T-helper 22 cell (primary cell): Measurements from ENCODE around the gene SYNE1.

Experiments
- DNase-seq: peaks from one replicate; pipeline ENCODE4 v3.0.0-alpha.2; 2020; ENCODE audit warnings: low read depth

The SYNE1 gene

DNA sequence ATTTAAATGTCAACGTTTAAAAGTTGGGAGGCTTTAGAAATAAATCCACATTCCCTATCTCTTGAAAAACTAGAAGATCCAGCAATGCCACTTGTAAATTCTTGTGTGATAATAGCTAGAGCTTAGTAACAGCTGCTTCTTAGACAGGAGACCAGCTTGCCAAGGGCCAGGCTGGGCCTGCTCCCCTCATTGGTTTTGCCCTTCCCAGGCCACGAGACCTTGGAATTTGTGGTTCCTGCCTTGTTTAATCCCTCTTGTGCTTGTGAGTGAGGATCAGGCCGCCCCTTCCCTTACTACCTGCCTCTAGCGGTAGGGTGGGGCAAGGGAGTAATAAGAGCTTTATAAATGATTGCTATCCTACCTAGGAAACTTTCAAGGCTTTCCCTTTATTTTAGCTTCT is 363.5 kb downstream of the SYNE1 start:
- no peak for DNase-seq

- DNase-seq = no peak
These were observed 364.2 kb downstream of the SYNE1 start for GRCh38 chr6:152273002-152273401.

DNA sequence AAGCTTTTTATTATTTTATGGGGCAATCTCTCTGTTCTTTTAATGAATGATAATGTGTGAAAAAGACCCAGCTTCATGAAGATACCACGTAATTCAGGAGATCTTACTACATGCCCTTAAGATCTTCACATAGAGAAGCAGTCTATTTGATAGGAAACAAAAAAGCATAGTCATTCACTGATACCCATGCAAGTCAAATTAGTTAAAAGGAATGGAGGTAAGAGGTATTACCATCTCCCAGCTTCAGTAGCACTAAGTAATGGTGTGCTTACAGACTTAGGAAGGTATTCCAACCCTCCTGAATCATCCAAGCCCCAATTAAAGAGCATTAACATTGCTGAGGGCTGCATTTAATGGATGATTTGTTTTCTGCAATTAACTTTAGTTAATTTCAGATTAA is 364.7 kb downstream of the SYNE1 start:
- DNase-seq = no peak

DNA sequence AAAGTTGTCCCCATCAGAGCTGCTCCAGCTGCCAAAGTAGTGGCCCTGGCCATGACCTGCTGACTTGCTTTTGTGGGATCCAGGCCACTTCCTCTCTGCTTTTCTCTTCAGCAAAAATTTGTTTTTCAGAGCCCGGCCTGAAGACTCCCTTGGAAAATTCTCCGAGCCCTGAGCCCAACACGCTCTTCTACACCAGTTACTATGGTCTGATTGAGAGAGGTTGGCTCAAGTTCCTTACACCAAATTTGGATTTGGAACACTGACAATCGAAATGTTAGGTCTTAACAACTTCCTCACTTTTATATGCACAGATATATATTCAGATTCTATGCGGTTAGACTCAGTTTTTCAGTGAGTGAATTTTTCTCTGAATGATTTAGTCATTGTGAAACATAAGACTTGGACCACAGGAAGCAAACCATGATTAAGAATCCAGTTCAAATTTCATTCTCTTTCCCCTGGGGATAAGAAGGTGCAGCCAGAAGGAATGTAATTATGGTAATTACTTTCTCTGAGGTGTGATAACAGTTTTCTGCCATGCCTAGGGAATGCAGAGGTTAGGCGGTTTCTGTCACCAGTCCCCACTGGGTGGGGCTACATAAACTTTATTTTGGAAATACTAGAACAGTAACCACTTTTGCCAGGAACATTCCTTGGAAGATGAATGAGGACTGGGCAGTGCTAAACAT is 365.2 kb downstream of the SYNE1 start:
- DNase-seq = no peak

DNA sequence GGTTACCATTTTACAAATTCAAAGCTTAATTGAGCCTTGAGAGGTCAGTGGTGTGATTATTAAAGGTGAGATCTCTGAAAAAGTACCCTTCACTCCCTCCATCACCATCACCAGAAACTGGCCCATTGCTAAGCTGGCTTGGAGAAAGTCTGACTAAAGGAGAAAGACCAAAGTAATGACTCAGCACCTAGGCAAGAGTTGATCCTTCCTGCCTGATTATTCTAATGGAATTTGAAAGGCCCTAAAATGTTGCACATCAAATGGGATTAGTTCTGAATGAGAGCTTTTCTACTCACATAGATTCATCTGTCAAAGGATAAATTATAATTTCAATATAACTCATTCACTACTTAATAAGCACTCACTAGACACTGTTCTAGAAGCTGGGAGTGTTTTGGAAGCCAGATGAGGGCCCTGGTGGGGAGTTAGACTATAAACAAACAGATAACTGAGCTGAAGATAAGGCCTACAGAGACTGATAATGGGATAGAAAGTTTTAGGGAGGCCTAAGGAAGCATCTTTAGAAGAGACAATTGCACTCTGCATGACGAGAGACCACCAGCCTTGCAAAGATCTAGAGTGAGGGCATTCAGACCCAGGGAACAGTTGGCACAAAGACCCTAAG is 366.7 kb downstream of the SYNE1 start:
- DNase-seq = no peak

DNA sequence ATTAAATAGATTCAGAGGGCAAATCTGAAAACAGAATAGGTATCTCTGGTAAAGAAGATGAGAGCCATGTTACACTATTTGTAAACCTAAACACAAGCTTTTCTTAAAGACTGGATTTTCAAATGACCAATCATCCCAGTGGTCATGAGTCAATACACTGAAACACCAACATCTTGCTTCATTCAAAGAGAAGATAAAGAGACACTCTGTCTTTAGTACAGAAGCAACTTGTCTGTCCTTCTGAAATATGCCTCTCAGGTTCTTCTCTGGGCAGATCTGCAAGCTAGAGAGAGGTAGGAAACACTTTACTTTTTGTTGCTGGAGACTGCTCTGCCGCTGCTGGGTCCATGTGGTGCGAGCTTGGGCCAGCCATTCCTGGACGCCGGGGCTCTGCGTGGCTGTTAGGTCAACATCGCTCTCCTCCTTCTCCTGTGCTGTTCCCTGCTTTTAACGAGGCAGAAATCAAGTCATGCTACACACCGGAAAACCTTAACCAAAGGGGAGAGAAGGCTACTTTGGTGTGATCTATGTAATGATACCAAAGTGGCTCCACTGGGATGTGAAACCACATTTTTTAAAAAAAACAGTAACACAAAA is 368.2 kb downstream of the SYNE1 start:
- no peak for DNase-seq

- no peak for DNase-seq
These were observed 369.0 kb downstream of the SYNE1 start for GRCh38 chr6:152267967-152268845.

- DNase-seq = no peak
These were observed 371.5 kb downstream of the SYNE1 start for GRCh38 chr6:152265651-152266050.

- no peak for DNase-seq
These were observed 373.6 kb downstream of the SYNE1 start for GRCh38 chr6:152263582-152263981.

- no peak for DNase-seq
These were observed 376.0 kb downstream of the SYNE1 start for GRCh38 chr6:152261179-152261578.

DNA sequence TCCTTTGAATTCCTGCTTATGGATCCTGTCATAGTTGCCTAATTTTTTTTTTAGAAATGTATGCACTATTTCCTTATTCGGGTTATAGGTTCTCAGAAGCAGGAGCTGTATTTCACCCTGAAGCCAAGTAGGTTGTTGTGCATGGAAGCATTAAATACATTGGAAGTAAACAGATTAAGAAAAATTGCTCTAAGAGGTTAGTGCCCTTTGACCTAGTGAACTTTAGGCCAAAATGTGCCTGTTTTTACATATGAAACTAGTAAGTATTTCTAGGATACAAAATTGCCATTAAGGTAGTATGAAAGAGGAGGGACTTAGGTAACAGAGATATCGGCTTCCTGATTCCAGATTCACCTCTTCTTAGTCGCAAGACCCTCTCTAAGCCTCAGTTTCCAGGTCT is 377.9 kb downstream of the SYNE1 start:
- no peak for DNase-seq

DNA sequence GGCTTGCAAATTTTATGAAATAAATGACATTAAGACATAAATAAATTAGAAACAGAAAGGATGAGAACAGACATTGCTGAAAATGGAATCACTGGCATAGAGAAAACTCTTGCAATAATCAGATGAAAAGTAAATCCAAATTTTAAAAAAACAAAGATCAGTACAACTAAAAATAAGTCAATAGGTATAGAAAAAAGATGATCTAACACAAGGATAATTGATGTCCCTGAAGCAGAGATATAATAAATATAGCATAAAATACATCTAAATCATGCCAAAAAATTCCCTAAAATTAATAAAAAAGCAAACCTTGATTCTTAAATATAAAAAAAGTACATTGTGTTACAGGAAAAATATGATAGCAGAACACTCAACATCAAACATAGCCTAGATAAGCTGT is 379.6 kb downstream of the SYNE1 start:
- DNase-seq = no peak

- no peak for DNase-seq
These were observed 387.0 kb downstream of the SYNE1 start for GRCh38 chr6:152250127-152250526.

DNA sequence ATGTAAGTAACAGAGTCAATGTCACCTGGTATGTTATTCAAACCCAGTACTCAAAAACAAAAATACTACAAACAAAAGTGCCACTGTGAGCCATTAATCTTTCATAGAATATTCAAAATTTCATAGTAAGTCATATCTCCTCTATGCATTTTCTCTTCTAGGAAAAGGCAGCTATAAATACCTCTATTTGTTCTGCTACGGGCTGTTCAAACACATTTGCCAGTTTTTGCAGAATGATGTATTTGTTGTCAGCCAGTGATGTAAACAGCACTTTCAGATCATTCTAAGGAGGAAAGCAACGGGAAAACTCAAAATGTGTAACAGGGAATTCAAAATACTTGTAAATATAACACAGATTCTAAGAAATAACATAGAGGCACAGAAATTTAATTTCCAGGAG is 388.2 kb downstream of the SYNE1 start:
- no peak for DNase-seq

- no peak for DNase-seq
These were observed 390.4 kb downstream of the SYNE1 start for GRCh38 chr6:152246554-152247337.

DNA sequence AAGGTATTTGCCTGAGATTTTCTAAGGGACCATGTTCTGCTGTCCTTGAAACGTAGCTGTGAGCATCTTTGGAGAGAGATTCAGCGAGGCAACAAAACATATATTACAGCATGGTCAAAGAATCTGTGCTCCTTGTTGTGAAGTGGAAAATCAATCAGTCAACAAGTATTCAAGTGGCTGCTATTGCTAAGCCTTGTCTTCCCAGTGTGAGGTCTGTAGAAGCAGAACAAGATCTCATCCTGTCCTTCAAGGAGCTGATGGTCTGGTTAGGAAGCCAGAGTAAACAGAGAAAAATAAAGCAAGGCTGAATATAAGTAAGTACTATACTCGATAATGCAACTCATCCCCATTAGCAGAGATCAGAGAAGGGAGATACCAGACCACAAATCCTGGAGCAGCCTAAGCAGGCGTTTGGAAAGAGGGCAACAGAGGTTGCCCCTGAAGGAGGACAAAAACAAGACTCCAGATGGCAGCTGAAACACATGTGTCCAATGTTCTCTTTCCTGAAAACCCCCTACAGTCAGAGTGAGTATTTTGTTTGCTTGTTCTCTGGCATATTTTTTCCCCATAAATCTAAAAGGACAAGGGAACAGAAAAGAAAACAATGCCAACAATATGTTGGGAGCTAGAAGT is 392.0 kb downstream of the SYNE1 start:
- no peak for DNase-seq

- no peak for DNase-seq
These were observed 396.0 kb downstream of the SYNE1 start for GRCh38 chr6:152241013-152241766.

DNA sequence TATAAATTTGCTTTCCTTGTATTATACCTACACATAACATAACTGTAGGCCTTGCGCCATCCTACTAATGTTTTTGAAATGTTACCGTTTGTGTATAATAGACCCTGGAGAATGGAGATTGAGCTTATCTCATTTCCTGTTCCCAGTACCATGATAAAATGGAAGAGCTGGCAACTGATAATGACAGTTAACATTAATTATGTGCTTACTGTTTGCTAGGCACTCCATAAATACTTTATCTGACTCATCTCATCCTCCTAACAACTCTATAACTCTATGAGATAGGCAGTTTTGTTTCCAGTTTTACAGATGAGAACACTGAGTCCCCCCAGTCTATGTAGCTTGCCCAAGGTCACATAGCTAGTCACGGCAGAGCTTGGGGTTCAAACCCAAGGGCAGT is 396.7 kb downstream of the SYNE1 start:
- DNase-seq = no peak

DNA sequence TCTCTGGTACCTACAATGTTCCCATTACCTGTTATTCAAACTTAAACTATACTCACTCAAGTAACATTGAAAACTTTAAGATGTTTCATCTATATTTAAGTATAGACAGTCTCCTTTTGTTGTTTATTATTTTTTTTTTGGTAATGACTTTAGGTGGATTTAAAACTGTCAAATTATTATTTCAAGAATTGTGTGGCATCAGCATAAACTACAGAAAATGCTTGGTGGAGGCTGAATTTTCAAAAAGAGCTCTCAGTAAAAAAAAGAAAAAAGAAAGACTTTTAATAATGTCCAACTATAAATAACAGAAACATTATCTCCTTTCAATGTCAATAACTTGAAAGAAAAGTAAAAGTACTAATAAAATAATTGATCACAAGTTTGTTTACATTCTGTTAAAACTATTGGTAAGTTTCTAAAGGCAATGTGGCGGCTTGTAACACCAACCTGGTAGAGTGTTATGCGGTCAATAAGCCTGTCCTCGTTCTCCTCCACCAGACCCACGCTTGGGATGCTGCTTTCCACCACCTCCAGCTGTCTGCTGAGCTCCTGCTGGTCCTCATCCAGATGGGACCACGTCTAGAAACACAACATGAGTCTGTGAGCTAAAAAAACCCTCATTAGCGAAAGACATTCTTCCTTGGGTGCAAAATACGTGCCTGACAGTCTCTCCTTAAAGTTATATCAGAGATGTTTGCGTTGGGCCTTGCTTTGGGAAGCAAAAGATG is 400.6 kb downstream of the SYNE1 start:
- DNase-seq = no peak
